Fibroblast of peridontal ligament (primary cell): ENCODE data around the gene STAT5B.
A peak's percentile ranks its signal among the peaks of the same experiment; 100 is the strongest.

Source experiments
- DNase-seq: peaks from one replicate; pipeline ENCODE4 v3.0.0-alpha.2; 2010; ENCODE audit errors: extremely low read depth

STAT5B gene

GRCh38 chr17:42284566-42284965 is 8.4 kb upstream of the STAT5B start:
- no peak for DNase-seq

- no peak for DNase-seq
Observed at GRCh38 chr17:42284024-42284369, 7.8 kb upstream of the STAT5B start.

GRCh38 chr17:42283241-42284023 is 7.2 kb upstream of the STAT5B start:
- no peak for DNase-seq

- no peak for DNase-seq
Observed at GRCh38 chr17:42282478-42283080, 6.4 kb upstream of the STAT5B start.

GRCh38 chr17:42281571-42282096 is 5.4 kb upstream of the STAT5B start:
- DNase-seq = no peak

GRCh38 chr17:42279776-42280630 is 3.8 kb upstream of the STAT5B start:
- no peak for DNase-seq

GRCh38 chr17:42277342-42277712 is 1.1 kb upstream of the STAT5B start:
- DNase-seq = no peak

GRCh38 chr17:42276609-42277341 is 584 bp upstream of the STAT5B start:
- peak; percentile 79 for DNase-seq

GRCh38 chr17:42275527-42276358 is 448 bp downstream of the STAT5B start:
- peak; percentile 57 for DNase-seq

- DNase-seq = no peak
Observed at GRCh38 chr17:42274812-42275526, 1.2 kb downstream of the STAT5B start.

GRCh38 chr17:42274253-42274542 is 2.0 kb downstream of the STAT5B start:
- DNase-seq = no peak

- DNase-seq = no peak
Observed at GRCh38 chr17:42273474-42274252, 2.5 kb downstream of the STAT5B start.

GRCh38 chr17:42272162-42272907 is 3.9 kb downstream of the STAT5B start:
- no peak for DNase-seq

- no peak for DNase-seq
Observed at GRCh38 chr17:42271779-42272035, 4.5 kb downstream of the STAT5B start.

- DNase-seq = no peak
Observed at GRCh38 chr17:42271006-42271778, 5.0 kb downstream of the STAT5B start.

GRCh38 chr17:42270596-42270995 is 5.6 kb downstream of the STAT5B start:
- DNase-seq = no peak

GRCh38 chr17:42270170-42270535 is 6.0 kb downstream of the STAT5B start:
- no peak for DNase-seq

- no peak for DNase-seq
Observed at GRCh38 chr17:42268236-42268635, 8.0 kb downstream of the STAT5B start.
